NCI-H2196 treated with DMSO at 0.1 percent for 48 hours (cell line): Measurements from ENCODE around the gene ZNF785.
"Not testable (repeated sequence)": the region's sequence is repeated elsewhere in the genome, so short reads cannot be mapped to it uniquely, and the experiment has no call there.

ENCODE experiments used
- DNase-seq: peaks from one replicate; lab custom pipeline; 2025; ENCODE audit not compliant: unreplicated experiment; lab: John Stamatoyannopoulos, UW

Gene ZNF785

GRCh38 chr16:30540916-30541464 is 44.5 kb downstream of the ZNF785 start:
- DNase-seq: not testable (repeated sequence)

GRCh38 chr16:30539986-30540526 is 45.4 kb downstream of the ZNF785 start:
- not testable (repeated sequence) for DNase-seq

GRCh38 chr16:30539000-30539964 is 46.2 kb downstream of the ZNF785 start:
- no peak for DNase-seq

GRCh38 chr16:30536391-30537024 is 49.0 kb downstream of the ZNF785 start:
- not testable (repeated sequence) for DNase-seq

GRCh38 chr16:30535777-30536190 is 49.7 kb downstream of the ZNF785 start:
- DNase-seq: peak; percentile 44

GRCh38 chr16:30535106-30535776 is 50.3 kb downstream of the ZNF785 start:
- DNase-seq: no peak

- peak; percentile 78 for DNase-seq
These were observed 51.0 kb downstream of the ZNF785 start, which contains the start of gene ZNF747 for GRCh38 chr16:30534368-30535105. Gene ZNF747, minus strand, starts transcription at chr16:30534858. Its CDS starts 179 bp downstream, at chr16:30534679.

- no peak for DNase-seq
These were observed 51.6 kb downstream of the ZNF785 start for GRCh38 chr16:30533748-30534367.

- no peak for DNase-seq
These were observed 52.4 kb downstream of the ZNF785 start for GRCh38 chr16:30533146-30533522.

- DNase-seq: no peak
These were observed 53.0 kb downstream of the ZNF785 start for GRCh38 chr16:30532285-30533145.
